DMS153 (cell line): ENCODE data around the gene PCSK4.
"Not testable (repeated sequence)": the region's sequence is repeated elsewhere in the genome, so short reads cannot be mapped to it uniquely, and the experiment has no call there.

Experiments
- DNase-seq: peaks from one replicate; lab custom pipeline; 2025; lab: John Stamatoyannopoulos, UW

Gene PCSK4

DNA sequence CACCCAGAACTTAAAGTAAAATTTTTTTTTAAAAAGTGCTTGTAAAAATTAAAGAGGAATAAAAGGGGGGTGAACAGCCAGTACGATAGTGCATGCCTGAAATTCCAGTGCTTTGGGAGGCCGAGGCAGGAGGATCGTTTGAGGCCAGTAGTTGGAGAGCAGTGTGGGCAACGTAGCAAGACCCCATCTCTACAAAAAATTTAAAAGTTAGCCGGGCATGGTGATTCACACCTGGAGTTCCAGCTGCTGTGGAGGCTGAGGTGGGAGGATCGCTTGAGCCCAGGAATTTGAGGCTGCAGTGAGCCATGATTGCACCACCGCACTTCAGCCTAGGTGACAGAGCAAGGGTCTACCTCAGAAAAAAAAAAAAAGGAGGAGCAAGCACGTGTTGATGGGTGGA is 14.9 kb upstream of the PCSK4 start:
- DNase-seq, result no peak

DNA sequence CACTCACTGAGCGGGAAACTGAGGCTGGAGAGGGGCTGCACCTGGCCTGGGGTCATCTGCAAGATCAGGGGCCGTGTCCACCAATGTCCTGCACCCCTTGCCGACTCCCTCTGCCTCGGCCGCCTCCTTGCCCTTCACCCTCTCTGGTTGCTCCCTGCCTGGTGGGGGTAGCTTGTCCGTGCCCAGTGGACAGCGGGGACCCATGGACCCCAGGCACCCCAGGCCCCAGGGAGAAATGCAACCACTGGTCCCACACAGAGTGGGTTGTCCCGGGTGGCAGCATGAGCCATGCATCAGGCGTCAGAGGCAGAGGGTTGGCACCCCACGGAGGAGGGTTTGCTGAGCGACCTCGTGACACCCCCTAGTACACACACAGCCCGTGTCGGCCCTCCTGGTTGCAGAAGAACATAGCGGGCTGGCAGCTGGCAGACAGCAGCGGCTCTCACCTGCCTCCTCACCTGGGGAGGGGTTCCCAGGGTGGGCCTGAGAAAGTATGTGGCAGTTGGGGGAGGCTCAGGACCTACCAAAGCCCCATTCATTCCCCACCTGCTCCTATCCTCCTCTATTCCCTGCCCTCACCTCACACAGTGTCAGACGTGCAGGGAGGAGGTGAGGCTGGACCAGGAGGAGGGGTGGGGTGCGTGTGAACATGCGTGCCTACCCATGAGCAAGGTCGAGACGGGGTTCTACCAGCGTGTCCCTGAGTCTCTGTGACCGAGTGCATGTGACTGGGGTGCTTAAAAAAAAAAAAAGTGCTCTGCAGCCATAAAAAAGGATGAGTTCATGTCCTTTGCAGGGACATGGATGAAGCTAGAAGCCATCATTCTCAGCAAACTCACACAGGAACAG is 14.0 kb upstream of the PCSK4 start:
- DNase-seq, result no peak

DNA sequence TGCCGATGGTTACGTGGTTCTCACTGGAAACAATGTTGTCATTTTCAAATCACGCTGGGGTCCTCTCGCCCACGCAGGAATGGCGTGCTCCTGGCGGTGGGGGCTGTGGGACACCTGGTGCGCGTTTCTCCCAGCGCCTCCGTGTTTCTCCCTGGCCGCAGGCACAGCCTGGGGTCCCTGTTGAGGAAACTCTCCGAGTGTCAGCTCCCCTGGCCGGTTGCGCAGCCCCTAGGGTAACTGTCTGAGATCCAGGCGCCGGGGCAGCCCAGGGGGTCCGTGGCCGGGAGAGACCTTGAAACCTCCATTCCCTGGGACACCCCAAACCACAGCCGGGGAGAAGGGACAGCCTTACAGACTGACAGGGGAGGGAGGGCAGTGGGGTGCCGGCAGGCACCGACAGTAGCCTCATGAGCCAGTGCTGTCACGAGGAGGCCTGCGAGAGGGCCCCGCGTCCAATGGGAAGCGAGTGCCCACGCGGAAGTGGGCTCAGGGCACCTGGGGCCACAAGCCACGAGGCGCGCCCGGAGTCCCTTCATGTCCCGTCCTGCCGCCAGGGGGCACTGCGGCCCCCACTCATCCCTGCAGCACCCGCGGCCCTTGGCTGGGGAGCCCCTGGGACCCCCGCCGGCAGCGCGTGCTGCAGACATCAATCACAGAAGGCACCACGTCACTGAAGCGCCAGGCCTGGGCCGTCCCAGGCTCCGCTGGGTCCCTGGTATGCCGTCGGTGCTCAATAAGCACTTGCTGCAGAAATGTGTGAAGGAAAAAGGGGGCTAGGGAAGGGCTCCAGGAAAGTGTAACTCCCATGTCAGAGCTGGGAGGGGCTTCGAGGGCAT is 13.2 kb upstream of the PCSK4 start:
- DNase-seq, result no peak

DNA sequence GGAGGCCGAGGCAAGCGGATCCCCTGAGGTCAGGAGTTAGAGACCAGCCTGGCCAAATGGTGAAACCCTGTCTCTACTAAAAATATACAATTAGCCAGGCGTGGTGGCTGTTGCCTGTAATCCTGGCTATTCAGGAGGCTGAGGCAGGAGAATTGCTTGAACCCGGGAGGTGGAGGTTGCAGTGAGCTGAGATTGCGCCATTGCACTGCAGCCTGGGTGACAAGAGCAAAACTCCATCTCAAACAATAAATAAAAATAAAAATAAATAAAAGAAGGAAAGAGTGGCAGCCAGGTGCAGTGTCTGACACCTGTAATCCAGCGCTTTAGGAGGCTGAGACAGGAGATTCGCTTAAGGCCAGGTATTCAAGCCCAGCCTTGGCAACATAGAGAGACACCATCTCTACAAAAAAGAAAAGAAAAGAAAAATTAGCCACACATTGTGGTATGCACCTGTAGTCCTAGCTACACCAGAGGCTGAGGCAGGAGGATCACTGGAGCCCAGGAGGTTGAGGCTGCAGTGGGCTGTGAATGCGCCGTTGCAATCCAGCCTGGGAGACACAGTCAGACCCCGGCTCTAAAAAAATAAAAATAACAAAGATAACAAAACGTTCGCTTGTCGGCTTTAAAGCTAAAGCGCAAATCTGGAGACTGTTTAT is 12.4 kb upstream of the PCSK4 start:
- DNase-seq, result no peak

DNA sequence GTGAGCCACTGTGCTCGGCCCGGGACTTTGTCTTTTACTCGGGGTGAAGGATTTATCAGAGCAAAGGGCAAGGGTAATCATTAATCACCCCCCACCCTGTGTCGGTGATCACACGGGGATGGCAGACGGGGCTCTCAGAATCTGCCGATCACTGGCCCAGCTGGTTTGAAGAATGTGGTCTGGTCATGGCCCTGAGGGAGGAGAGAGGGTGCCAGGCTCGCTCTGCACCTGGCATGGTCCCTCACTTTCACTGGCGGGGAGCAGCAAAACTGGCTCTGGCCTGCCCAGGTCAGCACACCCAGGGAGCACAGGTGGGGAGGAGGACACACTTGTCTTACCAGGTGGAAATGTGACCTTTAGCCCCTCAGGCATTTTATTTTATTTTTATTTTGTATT is 11.0 kb upstream of the PCSK4 start:
- DNase-seq, result no peak

DNA sequence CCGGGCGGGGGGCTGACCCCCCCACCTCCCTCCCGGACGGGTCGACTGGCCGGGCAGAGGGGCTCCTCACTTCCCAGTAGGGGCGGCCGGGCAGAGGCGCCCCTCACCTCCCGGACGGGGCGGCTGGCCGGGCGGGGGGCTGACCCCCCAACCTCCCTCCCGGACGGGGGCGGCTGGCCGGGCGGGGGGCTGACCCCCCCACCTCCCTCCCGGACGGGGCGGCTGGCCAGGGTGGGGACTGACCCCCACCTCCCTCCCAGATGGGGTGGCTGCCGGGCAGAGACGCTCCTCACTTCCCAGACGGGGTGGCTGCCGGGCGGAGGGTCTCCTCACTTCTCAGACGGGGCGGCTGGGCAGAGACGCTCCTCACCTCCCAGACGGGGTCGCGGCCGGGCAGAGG is 9.1 kb upstream of the PCSK4 start:
- DNase-seq, result not testable (repeated sequence)

DNA sequence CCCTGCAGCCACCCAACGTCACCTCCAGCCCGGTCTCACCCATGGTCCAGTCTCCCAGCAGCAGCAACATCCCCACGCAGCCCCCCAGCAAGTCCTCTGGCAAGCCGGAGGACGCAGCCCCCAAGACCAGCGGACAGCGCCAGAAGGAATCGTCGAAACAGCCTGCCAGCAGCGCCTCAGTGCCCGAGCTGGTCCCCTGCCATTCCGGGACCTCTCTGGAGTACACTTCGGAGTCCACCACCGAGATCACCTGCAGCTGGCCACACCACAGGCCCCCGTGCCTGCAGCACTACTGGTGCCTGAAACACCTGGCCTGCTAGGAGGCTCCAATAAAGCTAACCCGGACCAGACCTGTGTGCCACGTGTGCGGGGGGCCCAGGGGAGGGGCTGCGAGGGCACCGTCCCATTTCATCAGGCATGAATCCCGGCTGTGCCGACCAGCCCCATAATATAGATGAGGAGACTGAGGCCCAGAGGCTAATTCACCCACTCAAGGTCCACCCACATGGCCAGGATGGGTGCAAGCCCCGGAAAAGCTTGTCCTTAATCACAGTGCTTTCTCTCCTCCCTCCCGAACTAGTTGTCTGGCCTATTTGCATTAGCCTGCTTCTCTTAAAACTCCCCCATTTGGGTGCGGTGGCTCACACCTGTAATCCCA is 7.6 kb upstream of the PCSK4 start:
- DNase-seq, result no peak

DNA sequence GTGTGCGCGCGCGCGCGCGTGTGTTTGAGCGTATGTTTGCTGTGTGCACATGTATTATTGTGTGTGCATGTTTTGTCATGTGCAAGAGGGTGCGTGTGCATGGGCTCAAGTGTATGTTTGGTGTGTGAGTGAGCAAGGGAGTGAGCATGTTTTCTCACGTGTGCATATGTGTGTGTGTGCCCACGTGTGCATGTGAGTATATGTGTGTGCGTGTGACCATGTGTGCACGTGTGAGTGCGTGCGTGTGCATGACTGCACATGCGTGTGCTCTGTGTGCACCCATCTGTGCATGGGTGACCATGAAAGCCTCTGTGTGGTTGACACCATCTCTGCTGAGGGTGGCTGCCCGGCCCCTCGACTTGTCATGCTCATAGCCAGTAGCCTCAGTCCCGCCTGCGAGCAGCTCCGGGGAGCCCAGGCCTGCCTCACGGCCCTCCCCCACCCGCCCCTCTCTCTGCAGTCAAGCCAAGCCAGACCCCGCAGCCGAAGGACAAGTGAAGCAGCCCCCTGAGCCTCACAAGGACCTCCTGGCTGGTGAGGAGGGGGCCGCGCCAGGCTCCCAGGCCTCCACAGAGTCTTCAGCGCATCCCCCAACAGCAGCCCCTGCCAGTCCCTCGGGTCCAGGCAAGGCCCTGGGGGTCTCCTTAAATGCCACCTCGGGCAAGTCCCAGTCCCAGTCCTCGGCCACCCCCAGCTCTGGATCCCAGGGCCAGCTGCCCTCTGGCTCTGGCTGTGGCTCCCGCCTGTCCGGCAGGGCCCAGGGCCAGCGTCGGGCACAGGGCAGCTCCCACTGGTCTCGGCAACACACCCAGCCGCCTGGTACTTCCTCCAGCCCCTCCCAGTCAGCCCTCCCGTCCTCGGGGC is 6.8 kb upstream of the PCSK4 start:
- no peak for DNase-seq

DNA sequence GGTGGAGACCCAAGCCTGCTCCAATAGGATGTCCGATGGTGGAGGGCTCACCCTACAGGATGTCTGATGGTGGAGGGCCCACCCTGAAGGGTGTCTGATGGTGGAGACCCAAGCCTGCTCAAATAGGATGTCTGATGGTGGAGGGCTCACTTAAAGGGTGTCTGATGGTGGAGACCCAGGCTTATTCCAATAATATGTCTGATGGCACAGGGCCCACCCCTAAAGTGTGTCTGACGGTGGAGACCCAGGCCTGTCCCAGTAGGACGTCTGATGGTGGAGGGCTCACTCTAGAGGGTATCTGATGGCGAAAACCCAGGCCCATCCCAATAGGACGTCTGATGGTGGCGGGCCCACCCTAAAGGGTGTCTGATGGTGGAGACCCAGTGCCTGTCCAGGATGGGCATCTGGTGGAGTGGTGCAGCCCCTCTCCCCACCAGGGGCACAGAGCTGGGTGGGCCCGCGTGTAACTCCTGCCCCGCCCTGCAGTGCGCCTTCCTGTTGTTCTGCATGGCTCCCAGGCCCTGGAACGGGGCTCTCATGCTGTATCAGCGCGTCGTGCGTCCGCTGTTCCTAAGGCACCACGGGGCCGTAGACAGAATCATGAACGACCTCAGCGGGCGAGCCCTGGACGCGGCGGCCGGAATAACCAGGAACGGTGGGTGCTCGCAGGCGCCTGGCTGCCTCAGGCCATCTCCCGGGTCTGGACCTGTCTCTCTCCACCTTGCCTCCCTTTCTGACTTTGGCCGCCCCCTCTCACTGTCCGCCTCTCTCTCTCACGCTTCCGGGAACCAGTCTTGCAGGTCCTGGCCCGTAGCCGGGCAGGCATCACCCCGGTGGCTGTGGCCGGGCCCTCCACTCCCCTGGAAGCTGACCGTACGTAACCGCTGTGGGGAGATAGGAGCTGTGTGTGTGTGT is 5.9 kb upstream of the PCSK4 start:
- DNase-seq, result no peak

DNA sequence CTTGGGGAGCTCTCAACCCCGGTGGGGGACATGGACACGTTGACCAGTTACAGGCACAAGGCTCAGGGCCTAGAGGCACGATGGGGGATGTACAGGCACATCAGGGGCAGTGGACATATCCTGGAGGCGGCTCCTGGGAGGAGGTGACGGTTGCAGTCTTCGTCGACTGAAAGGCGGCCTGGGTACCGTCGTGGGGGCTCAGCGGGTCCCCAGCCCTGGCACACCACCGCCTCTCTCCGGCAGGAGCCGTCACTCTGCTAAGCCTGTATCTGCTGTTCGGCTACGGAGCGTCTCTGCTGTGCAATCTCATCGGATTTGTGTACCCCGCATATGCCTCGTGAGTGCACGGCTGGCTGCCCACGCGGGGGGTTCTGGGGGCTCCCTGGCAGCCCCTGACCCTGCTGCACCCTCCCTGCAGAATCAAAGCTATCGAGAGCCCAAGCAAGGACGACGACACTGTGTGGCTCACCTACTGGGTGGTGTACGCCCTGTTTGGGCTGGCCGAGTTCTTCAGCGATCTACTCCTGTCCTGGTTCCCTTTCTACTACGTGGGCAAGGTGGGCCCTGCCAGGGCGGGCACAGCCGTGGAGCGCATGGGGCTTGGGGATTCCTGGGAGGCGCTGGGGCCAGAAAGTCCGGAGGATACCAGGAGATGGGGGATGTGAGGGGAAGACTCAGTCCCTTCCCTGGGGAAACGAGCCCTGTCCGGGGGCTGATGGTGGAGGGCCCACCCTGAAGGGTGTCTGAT is 5.1 kb upstream of the PCSK4 start:
- no peak for DNase-seq

DNA sequence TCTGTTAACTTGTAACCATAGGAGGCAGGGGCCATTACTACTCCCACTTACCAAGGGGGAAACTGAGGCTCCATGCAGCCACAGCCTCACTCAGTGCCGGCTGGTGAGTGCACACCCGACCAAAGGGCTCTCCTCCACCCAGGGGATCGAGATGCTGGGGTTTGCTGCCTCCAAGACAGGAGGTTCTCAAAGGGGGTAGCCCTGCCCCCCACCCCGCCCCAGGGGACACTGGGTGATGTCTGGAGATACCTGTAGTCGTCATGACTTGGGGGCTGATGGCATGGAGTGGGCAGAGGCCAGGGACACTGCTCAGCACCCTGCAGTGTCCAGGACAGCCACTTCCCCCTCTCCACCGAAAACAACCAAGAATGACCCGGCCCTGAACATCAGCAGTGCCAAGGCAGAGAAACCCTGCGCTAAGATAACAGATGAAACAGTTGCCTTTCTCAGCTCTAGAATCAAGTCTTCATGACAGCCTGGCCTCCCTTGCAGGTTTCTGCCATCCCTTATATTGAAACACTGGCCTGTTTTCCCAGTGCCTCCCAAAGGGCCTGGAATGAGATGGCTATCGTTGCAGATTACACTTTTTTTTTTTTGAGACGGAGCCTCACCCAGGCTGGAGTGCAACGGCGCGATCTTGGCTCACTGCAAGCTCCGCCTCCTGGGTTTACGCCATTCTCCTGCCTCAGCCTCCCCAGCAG is 4.1 kb upstream of the PCSK4 start:
- DNase-seq, result no peak

DNA sequence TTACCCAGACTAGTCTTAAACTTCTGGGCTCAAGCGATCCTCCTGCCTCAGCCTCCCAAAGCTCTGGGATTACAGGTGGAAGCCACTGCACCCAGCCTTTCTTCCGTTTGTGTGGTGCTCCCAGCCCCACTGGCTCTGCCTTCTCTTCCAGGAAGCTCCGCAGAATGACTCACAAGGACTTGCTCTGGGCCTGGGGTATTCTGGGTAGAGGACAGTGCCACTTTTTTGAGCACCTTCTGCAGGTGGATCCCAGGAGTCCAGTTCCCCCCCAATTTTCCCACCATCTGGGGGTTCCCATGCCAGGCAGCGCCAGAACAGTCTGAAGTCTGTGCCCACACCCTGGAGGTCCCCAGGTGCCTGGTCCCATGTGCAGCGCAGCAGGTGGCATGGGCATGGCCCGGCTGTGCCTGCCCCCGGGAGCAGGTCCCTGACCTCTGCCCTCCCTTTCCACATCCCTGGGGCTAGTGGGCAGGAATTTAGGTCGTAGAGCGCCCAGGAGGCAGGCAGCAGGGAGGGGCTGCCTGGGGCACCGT is 2.4 kb upstream of the PCSK4 start:
- DNase-seq, result no peak

DNA sequence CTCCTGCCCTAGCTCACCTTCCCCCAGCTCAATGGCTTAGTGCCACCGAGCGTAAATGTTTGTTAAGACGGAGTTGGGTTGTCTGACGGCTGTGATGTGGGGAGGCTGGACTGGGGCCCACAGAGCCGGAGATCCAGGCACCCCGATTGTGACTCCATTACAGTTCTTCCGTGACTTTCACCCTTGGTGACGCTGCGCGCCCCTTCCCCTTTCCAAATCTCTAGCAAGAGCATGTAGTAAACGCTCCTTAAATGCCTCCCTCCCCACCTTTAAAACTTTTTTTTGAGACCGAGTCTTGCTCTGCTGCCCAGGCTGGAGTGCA is 1.7 kb upstream of the PCSK4 start:
- DNase-seq, result no peak

DNA sequence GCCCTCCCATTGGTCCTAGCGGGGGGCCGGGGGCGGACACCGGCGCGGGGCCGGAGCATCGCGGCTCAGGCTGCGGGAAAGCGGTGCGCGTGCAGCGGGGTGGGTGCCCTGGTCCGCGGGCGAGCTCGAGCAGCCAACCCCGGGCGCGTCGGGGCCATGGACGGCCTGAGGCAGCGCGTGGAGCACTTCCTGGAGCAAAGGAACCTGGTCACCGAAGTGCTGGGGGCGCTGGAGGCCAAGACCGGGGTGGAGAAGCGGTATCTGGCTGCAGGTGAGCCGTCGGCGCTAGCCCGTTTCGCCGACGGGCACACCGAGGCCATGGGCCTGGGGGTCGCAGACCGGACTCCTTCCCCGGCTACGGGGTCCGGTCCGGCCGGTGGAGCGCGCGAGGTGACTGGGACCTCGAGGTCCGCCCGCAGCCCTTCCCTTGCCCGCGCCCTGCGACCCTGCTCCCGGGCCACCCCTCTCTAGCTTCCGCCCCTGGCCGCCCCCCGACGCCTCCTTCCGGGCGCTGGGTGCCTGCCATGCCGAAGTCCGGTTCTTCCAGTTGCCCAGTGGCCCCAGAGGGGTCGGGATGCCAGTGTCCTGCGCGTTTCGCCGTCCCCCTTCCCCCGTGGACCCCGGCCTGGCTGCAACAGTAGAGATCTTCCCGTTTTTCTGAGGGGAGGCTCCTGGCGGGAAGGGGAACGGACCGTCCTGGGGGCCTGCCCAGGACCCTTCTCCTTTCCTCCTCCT is 1.1 kb upstream of the PCSK4 start, which contains the start of gene REEP6:
Gene REEP6, plus strand, starts transcription at position 68 of the 735 bp plus-strand sequence. Its CDS starts 89 bp downstream, at position 157.
- DNase-seq, result no peak

DNA sequence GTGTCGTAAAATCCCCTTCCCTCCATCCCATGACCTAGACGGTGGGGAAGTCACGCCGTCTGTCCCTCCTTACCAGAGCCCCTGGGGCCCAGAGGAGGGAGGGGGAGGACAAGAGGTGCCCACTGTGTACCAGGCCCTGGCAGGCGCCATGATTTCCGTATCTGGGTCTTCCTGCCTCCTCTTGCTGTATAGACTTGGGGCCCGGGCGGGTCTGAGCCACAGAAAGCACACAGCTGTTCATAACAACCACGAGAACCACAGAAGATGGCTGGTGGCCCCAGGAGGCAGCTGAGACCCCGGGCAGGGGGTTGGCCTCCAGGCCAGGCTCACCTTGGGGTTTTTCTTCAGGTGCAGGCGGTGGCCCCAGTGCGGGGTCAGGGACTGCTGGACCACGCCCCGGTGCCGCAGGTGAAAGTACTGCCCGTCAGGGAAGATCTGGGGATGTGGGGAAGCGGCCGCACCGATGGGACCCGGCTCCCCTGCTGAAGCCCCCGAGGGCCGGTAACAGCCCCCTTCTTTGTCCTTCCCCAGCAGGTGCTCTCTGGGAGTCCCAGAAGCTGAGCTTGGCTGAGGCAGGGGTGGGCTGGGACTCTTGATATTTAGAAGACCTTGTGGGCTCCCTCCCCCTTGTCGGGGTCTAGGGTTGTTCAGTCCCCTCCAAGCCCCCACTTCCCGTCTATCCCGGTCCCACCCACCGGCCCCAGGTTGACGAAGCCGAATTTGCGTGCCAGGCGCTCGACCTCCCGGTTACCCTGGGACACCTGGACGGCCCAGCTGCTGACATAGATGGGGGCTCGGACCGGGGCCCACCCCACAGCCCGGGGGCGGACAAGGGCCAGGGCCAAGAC is 463 bp downstream of the PCSK4 start:
- no peak for DNase-seq

DNA sequence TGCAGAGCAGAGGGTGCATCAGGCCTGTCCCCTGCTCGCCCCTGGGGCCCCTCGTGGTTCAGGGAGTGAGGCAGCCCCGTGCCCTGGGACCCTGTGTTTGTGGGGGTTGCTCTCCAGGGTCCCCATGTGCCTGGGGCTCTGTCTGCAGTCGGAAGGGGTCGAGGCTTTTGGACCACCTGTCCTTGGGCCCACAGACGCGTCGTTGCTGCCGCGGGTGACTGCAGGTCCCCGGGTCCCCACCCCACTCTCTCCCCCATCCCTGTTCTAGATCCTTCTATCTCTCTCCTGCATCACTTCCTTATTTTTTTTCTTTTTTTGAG is 1.9 kb downstream of the PCSK4 start:
- no peak for DNase-seq
